Activated T-helper 17 cell treated with anti-CD3 and anti-CD28 coated beads, Interleukin-2, amount 50 U/mL, for 72 hours (primary cell): ENCODE results near the gene MSANTD2. TPM values are rescaled to one million over a fixed set of nuclear protein-coding genes. Genes with fewer than 3 reads are reported as not detected.

Experiments used
- ATAC-seq: fragments of 150-1000 bp; cut with Tn5 transposase; replicated peaks from 2 replicates; pipeline ENCODE4 v1.10.0; 2021; ENCODE audit warnings: mild to moderate bottlenecking, moderate library complexity
- H3K27ac Mint-ChIP-seq: one replicate; pipeline ENCODE4 v1.8.0; 2022; ENCODE audit warnings: mixed read lengths
- H3K27me3 Mint-ChIP-seq: one replicate; pipeline ENCODE4 v1.8.0; 2022; ENCODE audit warnings: mixed read lengths
- H3K36me3 Mint-ChIP-seq: one replicate; pipeline ENCODE4 v1.8.0; 2022; ENCODE audit warnings: low read depth, mild to moderate bottlenecking, mixed read lengths
- H3K4me1 Mint-ChIP-seq: one replicate; pipeline ENCODE4 v1.8.0; 2022; ENCODE audit warnings: mixed read lengths
- H3K4me3 Mint-ChIP-seq: one replicate; pipeline ENCODE4 v1.8.0; 2022; ENCODE audit warnings: mild to moderate bottlenecking, mixed read lengths
- H3K9me3 Mint-ChIP-seq: one replicate; pipeline ENCODE4 v1.8.0; 2022; ENCODE audit warnings: mixed read lengths
- total RNA-seq, 2 donors: library from RNA; stranded (reverse); gene quantifications; one replicate each; pipeline ENCODE4 v1.2.3, GENCODE V29; 2022

Gene MSANTD2
- total RNA-seq, 2 donors from 2014 or later, result 6.9 to 10.6 TPM

DNA sequence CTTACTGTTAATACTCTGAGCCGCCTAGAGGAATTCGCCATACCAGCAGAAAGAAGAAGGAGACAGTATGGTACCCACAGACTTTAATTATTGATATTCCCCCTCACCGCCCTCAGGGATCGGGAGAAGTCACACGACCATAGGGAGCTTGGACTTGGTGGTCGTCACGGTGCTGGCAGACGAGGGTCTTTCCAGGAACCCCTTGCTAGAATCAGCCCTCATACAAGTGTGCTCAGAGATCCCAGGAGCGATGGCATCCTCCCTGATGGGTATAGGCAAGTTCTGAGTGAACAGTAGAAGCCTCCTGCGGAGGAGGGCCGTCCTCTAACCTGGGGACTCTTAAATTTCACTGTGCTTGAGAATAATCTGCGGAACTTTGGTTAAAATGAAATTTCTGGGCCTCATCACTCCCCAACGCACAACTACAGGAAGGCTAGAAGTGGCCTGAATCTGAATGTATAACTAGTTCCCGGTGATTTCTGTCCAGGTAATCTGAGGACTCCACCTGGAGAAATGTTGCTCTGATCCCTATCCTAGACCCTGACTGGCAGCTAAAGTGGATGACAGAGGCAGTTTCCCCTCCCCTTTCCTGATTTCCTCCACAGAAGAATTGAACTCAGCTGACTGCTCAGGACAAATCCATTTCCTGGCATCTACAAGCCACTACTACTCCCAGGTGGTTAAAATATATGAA lies 52.7 kb downstream of the MSANTD2 start:
- H3K27ac Mint-ChIP-seq, result peak overlapping the region; percentile 69
- H3K27me3 Mint-ChIP-seq, result no peaks in the 10 kb centered on the region
- peak overlapping the region; percentile 83 for H3K4me3 Mint-ChIP-seq
- H3K36me3 Mint-ChIP-seq, result no peaks in the 10 kb centered on the region
- H3K9me3 Mint-ChIP-seq, result no peaks in the 10 kb centered on the region
- ATAC-seq, result no peak
- no peaks in the 10 kb centered on the region for H3K4me1 Mint-ChIP-seq

DNA sequence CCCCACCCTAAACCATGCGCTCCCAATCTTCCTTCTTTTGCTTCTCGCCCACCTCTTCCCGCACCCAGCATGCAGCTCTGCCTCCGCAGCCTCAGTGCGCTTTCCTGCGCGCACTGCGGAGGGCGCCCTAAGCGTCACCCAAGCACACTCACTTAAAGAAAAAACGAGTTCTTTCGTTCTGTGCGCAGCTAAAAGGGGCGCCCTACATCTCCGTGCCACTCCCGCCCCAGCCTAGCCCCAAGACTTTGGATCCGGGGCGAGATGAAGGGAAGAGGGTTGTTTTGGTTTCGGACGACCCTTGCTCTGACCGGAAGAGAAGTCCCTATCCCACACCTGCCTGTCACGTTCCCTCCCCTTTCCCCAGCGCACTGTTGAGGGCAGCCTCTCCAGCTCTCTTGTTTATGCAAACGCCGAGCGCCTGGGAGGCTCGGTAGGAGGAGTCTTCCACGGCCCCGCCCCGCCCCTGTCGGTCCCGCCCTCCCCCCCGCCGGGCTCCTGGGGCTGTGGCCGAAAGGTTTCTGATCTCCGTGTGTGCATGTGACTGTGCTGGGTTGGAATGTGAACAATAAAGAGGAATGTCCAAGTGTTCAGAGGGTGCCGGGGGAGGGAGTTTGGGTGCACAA lies 53.5 kb downstream of the MSANTD2 start:
- ATAC-seq, result peak; percentile 93
- Mint-ChIP-seq H3K4me3 (peak overlapping the region; percentile 83), H3K36me3 (no peaks in the 10 kb centered on the region), H3K27me3 (no peaks in the 10 kb centered on the region), H3K4me1 (no peaks in the 10 kb centered on the region), H3K9me3 (no peaks in the 10 kb centered on the region), H3K27ac (peak overlapping the region; percentile 69)

DNA sequence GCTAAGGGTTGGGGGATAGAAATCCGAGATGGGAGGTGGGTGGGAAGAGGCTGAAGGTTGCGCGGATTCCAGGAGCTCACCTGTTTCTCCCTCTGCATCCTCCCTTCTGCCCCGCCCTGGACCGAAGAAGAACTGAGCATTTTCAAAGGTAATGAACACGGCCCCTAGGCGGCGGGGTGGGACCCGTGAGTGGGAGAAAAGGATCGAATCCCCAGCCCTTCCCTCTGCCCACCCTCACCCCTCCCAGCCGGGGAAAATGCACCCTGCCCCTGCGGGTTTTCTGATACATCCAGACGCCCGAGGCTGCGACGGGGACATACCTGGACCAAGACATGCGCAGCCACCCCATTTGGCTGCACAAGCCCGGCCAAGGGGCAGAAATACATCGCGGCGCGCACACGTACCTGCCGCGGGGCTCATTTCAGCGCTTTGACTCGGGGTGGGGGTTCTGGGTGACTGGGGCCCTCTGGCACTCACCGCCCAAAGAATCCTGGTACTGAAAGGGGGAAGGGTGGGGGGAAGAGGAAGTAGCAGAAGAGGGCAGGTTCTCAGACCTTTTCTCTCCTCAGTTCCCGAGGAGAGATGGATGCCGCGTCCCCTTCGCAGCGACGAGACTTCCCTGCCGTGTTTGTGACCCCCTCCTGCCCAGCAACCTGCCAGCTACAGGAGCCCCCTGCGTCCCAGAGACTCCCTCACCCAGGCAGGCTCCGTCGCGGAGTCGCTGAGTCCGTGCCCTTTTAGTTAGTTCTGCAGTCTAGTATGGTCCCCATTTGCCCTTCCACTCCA lies 54.2 kb downstream of the MSANTD2 start:
- Mint-ChIP-seq H3K4me1 (no peaks in the 10 kb centered on the region), H3K9me3 (no peaks in the 10 kb centered on the region), H3K36me3 (no peaks in the 10 kb centered on the region), H3K4me3 (peak overlapping the region; percentile 83), H3K27ac (peak overlapping the region; percentile 69), H3K27me3 (no peaks in the 10 kb centered on the region)
- peak; percentile 19 for ATAC-seq

- H3K27me3 Mint-ChIP-seq, result no peaks in the 10 kb centered on the region
- H3K4me3 Mint-ChIP-seq, result peak overlapping the region; percentile 83
- H3K9me3 Mint-ChIP-seq, result no peaks in the 10 kb centered on the region
- H3K27ac Mint-ChIP-seq, result no peak overlapping the region
- peaks cover 6% of the 10 kb centered on the region for H3K4me1 Mint-ChIP-seq
- ATAC-seq, result no peak
- H3K36me3 Mint-ChIP-seq, result no peaks in the 10 kb centered on the region
These were observed 54.9 kb downstream of the MSANTD2 start for GRCh38 chr11:124745270-124745834.

GRCh38 chr11:124743050-124743449 lies 57.2 kb downstream of the MSANTD2 start:
- H3K4me3 Mint-ChIP-seq, result no peak overlapping the region
- H3K27me3 Mint-ChIP-seq, result no peaks in the 10 kb centered on the region
- H3K27ac Mint-ChIP-seq, result no peak overlapping the region
- H3K36me3 Mint-ChIP-seq, result no peaks in the 10 kb centered on the region
- H3K4me1 Mint-ChIP-seq, result peaks cover 12% of the 10 kb centered on the region
- no peaks in the 10 kb centered on the region for H3K9me3 Mint-ChIP-seq
- no peak for ATAC-seq

DNA sequence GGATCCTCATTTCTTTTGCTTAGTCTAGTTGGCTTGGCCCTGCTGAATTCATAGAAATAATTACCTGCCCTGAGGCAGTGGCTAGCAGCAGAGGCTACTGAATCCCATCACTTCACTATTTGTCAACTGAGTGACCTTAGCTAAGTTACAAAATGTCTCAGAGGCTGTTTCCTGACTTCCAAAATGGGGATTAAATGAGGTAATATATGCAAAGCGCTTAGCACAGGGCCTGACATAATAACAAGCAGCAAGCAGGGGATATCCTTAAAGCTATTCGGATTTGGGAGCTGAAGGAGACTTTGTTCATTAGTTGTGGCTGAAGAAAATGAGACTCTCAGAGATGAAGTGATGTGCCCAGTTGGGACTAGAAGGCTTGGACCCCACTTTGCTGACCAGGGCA lies 57.7 kb downstream of the MSANTD2 start:
- Mint-ChIP-seq H3K4me3 (no peak overlapping the region), H3K4me1 (peaks cover 12% of the 10 kb centered on the region), H3K9me3 (no peaks in the 10 kb centered on the region), H3K27ac (no peak overlapping the region), H3K36me3 (no peaks in the 10 kb centered on the region), H3K27me3 (no peaks in the 10 kb centered on the region)
- ATAC-seq, result no peak

DNA sequence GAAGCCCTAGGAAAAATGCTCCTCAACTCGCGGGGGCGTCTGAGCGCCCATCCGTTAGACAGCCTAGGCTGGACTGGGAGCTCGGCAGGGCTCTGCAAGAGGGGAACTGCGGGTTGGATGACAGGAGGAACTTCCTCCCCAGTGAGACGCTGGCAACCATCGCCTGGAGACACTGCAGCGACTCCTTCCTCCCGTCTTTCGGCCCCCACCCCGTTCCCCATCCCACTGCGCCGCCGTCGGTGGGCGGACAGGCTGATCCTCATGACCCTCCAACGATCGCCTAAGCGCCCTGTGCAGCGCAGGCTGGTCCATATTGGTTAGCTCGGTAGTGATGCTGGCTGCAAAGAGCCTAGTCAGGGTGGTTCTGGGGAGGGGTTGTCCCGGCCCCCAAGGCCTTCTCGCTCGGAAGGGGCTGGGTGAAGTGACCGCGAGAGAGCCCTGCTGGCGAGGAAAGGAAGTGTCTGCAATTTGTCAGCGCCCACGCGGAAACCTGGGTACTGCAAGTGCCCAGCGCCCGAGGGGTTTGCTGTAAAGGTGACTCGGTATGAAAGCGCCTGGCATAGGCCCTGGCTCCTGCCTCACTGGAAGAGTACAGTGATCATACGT lies 59.8 kb downstream of the MSANTD2 start:
- peak overlapping the region; percentile 88 for H3K4me3 Mint-ChIP-seq
- no peaks in the 10 kb centered on the region for H3K27me3 Mint-ChIP-seq
- H3K4me1 Mint-ChIP-seq, result peaks cover 12% of the 10 kb centered on the region
- no peaks in the 10 kb centered on the region for H3K36me3 Mint-ChIP-seq
- no peak overlapping the region for H3K27ac Mint-ChIP-seq
- no peaks in the 10 kb centered on the region for H3K9me3 Mint-ChIP-seq
- ATAC-seq, result peak; percentile 64

DNA sequence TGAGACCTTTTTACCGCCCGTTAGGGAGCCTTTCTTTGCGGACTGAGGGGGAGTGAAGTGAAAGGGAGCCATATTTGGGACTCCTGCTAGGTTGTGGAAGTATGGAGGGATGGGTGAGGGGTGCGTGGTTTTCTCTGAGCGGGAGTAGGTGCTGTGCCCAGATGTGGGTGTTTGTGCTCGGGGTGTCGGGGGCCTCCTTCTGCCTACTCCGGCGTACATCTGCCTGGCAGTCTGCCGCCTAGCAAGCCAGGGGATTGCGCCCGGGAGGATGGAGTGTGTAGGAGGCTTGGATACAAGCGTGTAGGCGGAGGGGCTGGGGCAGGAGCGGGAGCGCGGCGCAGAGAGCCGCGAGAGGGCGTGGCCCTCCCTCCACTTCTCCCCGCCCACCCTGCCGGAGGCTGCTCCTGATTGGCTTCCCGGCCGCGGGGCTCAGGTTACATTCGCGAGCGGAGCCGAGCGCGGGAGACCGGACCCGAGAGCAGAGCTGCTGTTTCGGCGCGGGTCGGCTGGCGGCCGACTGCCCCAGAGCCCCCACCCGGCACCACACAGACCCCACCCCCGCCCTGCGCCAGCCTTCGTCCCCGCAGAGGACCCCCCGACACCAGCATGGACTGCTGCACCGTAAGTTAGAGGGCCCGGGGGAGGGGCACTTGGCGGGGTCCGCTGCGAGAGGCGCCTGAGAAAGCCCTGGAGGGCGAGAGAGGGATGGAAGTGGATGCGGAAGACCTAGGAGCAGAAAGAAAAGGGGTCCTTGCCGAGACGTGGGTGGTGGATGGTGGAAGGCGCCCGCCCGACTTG lies 60.5 kb downstream of the MSANTD2 start, which contains the start of gene NRGN:
NRGN (plus strand) TSS at position 464 of the 798 bp plus-strand sequence; CDS start at position 607, 143 bp downstream.
- H3K27ac Mint-ChIP-seq, result peak within 1 kb of the TSS; percentile 20
- H3K4me3 Mint-ChIP-seq, result peak within 1 kb of the TSS; percentile 88
- H3K36me3 Mint-ChIP-seq, result no peaks in the 10 kb centered on the region

DNA sequence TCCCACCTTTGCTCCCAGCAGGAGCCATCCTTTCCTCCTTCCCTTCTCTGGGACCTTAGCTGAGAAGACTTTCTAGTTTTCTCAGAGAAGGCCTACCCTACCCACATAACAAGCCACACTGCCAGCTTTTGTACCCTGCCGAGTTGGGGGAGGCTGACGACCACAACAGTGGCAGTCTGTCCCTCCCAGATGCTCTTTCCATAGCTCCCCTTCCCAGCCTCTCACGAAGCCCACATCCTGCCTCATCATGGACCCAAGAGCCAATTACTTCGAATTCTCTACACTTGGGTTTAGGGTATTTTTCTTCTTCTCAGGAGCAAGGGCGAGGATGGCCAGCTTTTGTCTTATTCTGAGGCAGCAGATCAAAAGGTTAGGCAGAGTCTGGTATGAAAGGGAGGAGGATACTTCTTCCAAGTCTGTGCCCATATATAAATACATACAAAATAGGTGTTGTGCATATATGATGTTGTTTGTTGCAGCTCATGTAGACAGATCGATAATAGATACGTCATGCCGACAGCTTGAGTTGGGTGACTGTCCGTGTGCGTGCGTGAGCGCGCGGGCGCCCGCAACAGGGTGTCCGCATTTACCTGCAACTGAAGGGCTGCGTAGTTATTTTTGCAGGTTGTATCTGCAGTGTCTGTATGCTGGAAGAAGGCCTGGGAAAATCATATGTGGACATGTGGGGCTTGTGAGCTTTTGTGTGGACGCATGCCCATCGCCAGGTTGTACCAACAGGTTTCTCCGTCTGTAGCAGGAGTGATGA lies 61.3 kb downstream of the MSANTD2 start:
- H3K27ac Mint-ChIP-seq, result peak overlapping the region; percentile 20
- peaks cover 12% of the 10 kb centered on the region for H3K4me1 Mint-ChIP-seq
- no peaks in the 10 kb centered on the region for H3K9me3 Mint-ChIP-seq
- no peaks in the 10 kb centered on the region for H3K36me3 Mint-ChIP-seq
- H3K27me3 Mint-ChIP-seq, result no peaks in the 10 kb centered on the region
- H3K4me3 Mint-ChIP-seq, result peak overlapping the region; percentile 88
- no peak for ATAC-seq

More for the DNA sequence above, 60.5 kb downstream of the MSANTD2 start, which contains the start of gene NRGN:
- ATAC-seq, result peak; percentile 94
- Mint-ChIP-seq H3K9me3 (no peaks in the 10 kb centered on the region), H3K4me1 (peaks cover 12% of the 10 kb centered on the region), H3K27me3 (no peaks in the 10 kb centered on the region)

DNA sequence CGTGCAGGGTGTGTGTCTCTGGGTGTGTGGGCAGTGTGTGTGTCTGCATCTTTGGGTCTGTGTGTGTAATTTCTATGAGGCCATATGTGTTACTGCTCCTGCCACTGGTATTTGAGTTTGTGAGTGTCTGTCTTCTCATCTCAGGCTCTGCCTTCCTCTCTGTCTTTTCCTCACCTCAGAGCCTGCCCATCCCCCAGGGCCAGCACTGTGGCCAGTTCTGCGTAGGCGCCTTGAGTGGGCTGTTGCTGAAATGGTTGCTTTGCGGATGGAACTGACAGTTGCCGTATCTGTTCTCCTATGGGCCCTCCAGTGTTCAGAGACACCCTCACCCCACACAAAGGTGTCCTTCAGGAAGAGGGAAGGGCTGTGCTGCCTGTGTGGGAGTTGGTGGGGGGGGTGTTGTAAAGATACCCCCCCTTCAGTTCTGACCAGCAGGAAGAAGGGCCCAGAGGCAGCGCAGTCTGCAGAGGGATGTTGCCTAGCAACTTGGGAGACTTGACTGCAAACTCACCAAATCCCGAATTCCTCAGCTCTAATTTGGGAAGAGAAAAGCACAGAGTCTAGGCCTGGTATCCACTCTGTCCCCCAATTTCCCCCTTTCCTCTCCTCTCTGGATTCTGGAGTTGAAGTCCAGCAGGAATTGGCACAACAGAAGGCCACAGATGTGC lies 62.4 kb downstream of the MSANTD2 start:
- Mint-ChIP-seq H3K9me3 (no peaks in the 10 kb centered on the region), H3K4me1 (peaks cover 12% of the 10 kb centered on the region), H3K36me3 (no peaks in the 10 kb centered on the region), H3K4me3 (no peak overlapping the region), H3K27me3 (no peaks in the 10 kb centered on the region), H3K27ac (no peak overlapping the region)
- ATAC-seq, result no peak

DNA sequence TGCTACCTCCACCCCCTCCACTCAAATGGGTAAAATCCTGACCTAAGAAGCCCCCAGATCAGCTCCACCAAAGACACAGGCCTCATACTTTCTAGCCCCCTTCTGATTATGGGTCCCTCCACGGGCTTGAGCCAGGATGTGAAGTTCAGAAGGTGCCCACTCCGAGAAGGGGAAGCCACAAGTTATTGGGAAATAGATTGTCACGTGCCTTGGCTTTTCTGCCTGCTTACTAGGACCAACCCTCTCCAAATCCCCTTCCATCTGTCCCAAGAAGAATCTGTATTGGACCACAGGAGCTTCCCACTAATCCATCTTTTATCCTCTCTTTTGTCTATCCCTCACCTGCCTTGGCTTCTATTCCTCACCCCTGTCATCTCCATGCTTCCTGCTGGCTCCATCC lies 63.5 kb downstream of the MSANTD2 start:
- Mint-ChIP-seq H3K36me3 (no peaks in the 10 kb centered on the region), H3K27me3 (no peaks in the 10 kb centered on the region), H3K4me3 (no peak overlapping the region), H3K27ac (no peak overlapping the region), H3K9me3 (no peaks in the 10 kb centered on the region), H3K4me1 (peaks cover 12% of the 10 kb centered on the region)
- ATAC-seq, result no peak

GRCh38 chr11:124732230-124732629 lies 68.0 kb downstream of the MSANTD2 start:
- H3K27me3 Mint-ChIP-seq, result no peaks in the 10 kb centered on the region
- no peaks in the 10 kb centered on the region for H3K4me1 Mint-ChIP-seq
- ATAC-seq, result no peak
- H3K27ac Mint-ChIP-seq, result no peak overlapping the region
- H3K9me3 Mint-ChIP-seq, result no peaks in the 10 kb centered on the region
- no peaks in the 10 kb centered on the region for H3K36me3 Mint-ChIP-seq
- H3K4me3 Mint-ChIP-seq, result no peak overlapping the region
